HG02885 (cell line): ENCODE measurements around the gene SLC5A11.

Source experiments
- ATAC-seq: cut with Tn5 transposase; IDR thresholded peaks from one replicate; pipeline ENCODE4 v1.9.1; 2021; ENCODE audit warnings: mild to moderate bottlenecking; ENCODE audit not compliant: unreplicated experiment, poor library complexity

SLC5A11 gene

GRCh38 chr16:24909856-24910255 lies 64.1 kb downstream of the SLC5A11 start:
- no peak for ATAC-seq

- no peak for ATAC-seq
Measured at GRCh38 chr16:24915019-24915418, 69.3 kb downstream of the SLC5A11 start.

GRCh38 chr16:24915576-24915975 lies 69.8 kb downstream of the SLC5A11 start:
- no peak for ATAC-seq

- ATAC-seq: no peak
Measured at GRCh38 chr16:24917236-24917635, 71.5 kb downstream of the SLC5A11 start.

- ATAC-seq: no peak
Measured at GRCh38 chr16:24917891-24918290, 72.1 kb downstream of the SLC5A11 start.

- ATAC-seq: no peak
Measured at GRCh38 chr16:24918641-24919040, 72.9 kb downstream of the SLC5A11 start.

- ATAC-seq: no peak
Measured at GRCh38 chr16:24919536-24919935, 73.8 kb downstream of the SLC5A11 start.

- ATAC-seq: no peak
Measured at GRCh38 chr16:24920568-24920967, 74.8 kb downstream of the SLC5A11 start.

GRCh38 chr16:24921229-24921628 lies 75.5 kb downstream of the SLC5A11 start:
- no peak for ATAC-seq

GRCh38 chr16:24925163-24925562 lies 79.4 kb downstream of the SLC5A11 start:
- ATAC-seq: no peak

- ATAC-seq: no peak
Measured at GRCh38 chr16:24929409-24929808, 83.6 kb downstream of the SLC5A11 start.

GRCh38 chr16:24930440-24930839 lies 84.7 kb downstream of the SLC5A11 start:
- ATAC-seq: no peak

- no peak for ATAC-seq
Measured at GRCh38 chr16:24931091-24931490, 85.3 kb downstream of the SLC5A11 start.

GRCh38 chr16:24935336-24935735 lies 89.6 kb downstream of the SLC5A11 start:
- no peak for ATAC-seq

- ATAC-seq: no peak
Measured at GRCh38 chr16:24936151-24936550, 90.4 kb downstream of the SLC5A11 start.

- ATAC-seq: no peak
Measured at GRCh38 chr16:24939224-24939623, 93.5 kb downstream of the SLC5A11 start.

GRCh38 chr16:24939738-24940137 lies 94.0 kb downstream of the SLC5A11 start:
- ATAC-seq: no peak

- no peak for ATAC-seq
Measured at GRCh38 chr16:24943471-24943870, 97.7 kb downstream of the SLC5A11 start.

GRCh38 chr16:24944206-24944605 lies 98.4 kb downstream of the SLC5A11 start:
- no peak for ATAC-seq

- ATAC-seq: no peak
Measured at GRCh38 chr16:24946155-24946554, 100.4 kb downstream of the SLC5A11 start.

GRCh38 chr16:24950275-24950674 lies 104.5 kb downstream of the SLC5A11 start:
- ATAC-seq: no peak

- ATAC-seq: no peak
Measured at GRCh38 chr16:24953306-24953705, 107.5 kb downstream of the SLC5A11 start.

GRCh38 chr16:24953721-24954120 lies 108.0 kb downstream of the SLC5A11 start:
- no peak for ATAC-seq
